Activated naive CD4-positive, alpha-beta T cell (primary cell): ENCODE results near the gene B4GALNT1.

Experiments used
- DNase-seq, 4 experiments: peaks; one replicate each; lab custom pipeline; 2025; lab: John Stamatoyannopoulos, UW

Gene B4GALNT1

GRCh38 chr12:57585156-57585555, 47.8 kb downstream of the B4GALNT1 start:
- no peak for DNase-seq

- DNase-seq, result no peak
These were observed 48.3 kb downstream of the B4GALNT1 start for GRCh38 chr12:57584690-57585089.

GRCh38 chr12:57584050-57584449, 49.0 kb downstream of the B4GALNT1 start:
- no peak for DNase-seq

- peak; percentile 7 to 35 (median 16) for DNase-seq
These were observed 49.8 kb downstream of the B4GALNT1 start for GRCh38 chr12:57583008-57583831.

DNA sequence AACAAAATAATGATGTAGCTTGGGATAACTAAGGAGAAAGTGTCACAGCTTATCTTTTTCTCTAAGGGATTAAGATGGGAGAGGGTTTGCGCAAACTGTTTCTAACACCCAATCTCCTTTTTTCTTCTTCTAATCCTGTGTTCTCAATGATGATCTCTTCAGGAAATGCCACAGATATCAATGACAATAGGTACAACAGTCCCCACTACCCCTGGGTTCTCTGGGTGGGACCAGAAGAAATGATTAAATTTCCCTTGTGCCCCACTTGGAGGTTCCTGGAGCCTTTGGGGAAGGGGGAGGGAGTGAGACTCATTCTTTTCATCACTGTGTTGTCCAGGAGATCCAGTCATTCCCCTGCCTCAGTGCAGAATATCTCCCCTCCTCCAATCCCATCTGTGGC, 50.6 kb downstream of the B4GALNT1 start:
- no peak for DNase-seq

- DNase-seq, result no peak
These were observed 51.2 kb downstream of the B4GALNT1 start for GRCh38 chr12:57581802-57582201.

- DNase-seq, result no peak
These were observed 52.6 kb downstream of the B4GALNT1 start for GRCh38 chr12:57580466-57580795.

DNA sequence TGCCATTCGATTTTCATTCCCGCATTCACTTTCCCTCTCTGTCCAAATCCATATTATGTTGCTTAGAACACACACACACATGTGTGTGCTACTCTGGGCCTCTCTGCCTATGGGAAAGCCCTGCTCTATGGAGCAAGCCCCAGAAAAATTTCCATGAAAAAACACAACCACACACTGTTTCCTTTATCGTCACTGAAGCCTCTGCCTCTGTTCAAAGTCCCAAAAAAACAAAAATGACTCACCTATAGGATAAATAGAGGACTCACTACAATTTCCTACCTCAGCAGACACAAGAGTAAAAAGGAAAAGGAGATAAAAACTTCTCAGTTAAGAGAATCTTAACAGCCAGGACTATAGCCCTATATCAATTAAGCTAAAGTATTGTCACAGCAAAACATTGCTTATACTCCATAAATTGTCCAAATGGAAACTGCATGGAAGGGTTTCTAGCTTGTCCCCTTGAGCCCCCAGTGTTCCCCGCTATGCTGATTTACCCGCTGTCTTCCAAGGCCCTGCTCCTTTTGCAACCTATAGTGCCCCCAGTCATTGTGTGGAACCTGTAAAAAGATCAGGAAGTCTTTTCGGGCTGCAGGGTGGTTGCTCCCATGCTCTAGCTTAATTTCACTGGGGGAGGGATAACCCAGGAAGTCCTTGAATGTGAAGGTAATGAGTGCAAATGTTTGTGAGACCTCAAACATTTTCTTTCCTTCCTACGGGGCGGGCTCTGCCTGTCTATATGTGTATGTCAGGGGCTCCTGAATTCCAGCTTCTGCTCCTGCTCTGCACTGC, 53.1 kb downstream of the B4GALNT1 start:
- no peak for DNase-seq

DNA sequence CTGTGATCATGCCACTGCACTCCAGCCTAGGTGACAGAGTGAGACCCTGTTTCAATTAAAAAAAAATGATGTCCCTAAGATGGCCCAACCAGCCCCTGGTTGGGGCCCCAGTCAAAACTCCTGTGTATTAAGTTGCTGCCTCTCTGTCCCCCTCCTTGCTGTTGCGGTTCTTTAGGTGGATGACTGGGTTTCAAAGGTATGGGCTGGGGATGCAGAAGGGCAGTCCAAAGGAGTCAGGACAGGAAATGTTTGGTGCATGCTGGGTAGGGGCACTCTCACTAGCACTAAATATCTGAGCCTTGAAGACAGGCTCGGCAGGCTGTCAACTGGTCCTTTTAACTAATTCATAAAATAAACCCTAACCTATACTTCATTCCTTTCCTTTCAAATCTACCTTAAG, 54.0 kb downstream of the B4GALNT1 start:
- no peak for DNase-seq

DNA sequence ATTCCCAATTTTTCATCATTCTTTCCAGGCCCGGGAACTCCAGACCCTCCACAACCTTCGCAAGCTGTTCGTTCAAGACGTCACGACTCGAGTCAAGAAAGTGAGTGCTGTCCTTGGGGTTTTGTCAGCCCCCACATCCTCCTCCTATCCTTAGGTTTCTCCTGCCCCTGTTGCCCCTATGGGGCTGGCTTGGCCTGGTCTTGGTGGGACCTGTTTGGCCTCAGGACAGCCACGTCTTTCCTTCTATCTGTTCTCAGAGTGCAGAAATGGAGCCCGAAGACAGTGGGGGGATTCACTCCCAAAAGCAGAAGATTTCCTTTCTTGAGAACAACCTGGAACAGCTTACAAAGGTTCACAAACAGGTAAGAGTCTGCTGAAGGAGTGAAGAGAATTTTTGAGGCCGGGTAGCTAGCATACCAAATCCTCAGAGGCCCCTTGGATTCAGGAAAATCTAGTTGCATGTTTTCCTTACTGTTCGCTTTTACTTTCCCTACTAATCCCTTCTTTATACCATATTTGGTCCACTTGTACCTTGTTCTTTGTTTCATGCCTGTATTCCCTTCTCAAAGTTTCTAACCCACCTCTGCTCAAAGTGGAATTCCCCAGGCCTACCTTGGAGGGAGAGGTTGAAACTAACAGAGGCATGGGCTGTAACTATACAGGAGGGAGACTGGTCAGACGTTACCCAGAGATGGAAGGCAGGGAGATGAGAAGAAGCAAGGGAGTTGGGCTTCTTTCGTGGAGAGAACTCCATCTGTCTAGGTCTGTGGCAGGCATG, 54.8 kb downstream of the B4GALNT1 start:
- DNase-seq, result no peak

- no peak for DNase-seq
These were observed 56.3 kb downstream of the B4GALNT1 start for GRCh38 chr12:57576613-57577160.
